Thoracic aorta (tissue), 2 donors: ENCODE measurements around the gene WDR11. TPM values are rescaled to one million over a fixed set of nuclear protein-coding genes. Genes with fewer than 3 reads are reported as not detected.
"Not testable (repeated sequence)": the region's sequence is repeated elsewhere in the genome, so short reads cannot be mapped to it uniquely, and the experiment has no call there.

Experiments
- ATAC-seq: fragments of 150-250 bp; one replicate; pipeline ENCODE4 v1.8.0; 2017; ENCODE audit warnings: low read depth; ENCODE audit not compliant: insufficient number of reproducible peaks, low FRiP score
- DNase-seq: peaks from one replicate; pipeline ENCODE4 v3.0.0-alpha.2; 2020; ENCODE audit warnings: low spot score
- H3K27ac ChIP-seq, 2 donors: fragments of 200-600 bp; sonication (generic); 1 replicate in 1 of 2; 2 replicates in 1 of 2; pipeline ENCODE4 v1.5.1; 2016; ENCODE audit warnings: mild to moderate bottlenecking in 2 of 2, moderate library complexity in 2 of 2
- H3K27me3 ChIP-seq: fragments of 200-600 bp; sonication (generic); replicated peaks from 2 replicates; pipeline ENCODE4 v1.6.0; 2016; ENCODE audit warnings: mild to moderate bottlenecking; ENCODE audit not compliant: insufficient read depth
- H3K36me3 ChIP-seq: fragments of 200-600 bp; sonication (generic); one replicate; pipeline ENCODE4 v1.5.1; 2016
- H3K4me1 ChIP-seq, 2 donors: fragments of 200-600 bp; sonication (generic); 1 replicate in 1 of 2; 2 replicates in 1 of 2; pipeline versions ENCODE4 v1.5.1 to v1.6.0; 2016; ENCODE audit warnings: low read depth in 2 of 2, mild to moderate bottlenecking in 1 of 2; ENCODE audit not compliant: control insufficient read depth in 1 of 2
- H3K4me3 ChIP-seq: fragments of 200-600 bp; sonication (generic); 2 replicates; pipeline ENCODE4 v1.5.1; 2016; ENCODE audit warnings: mild to moderate bottlenecking
- H3K9me3 ChIP-seq: fragments of 200-600 bp; sonication (generic); 2 replicates; pipeline ENCODE4 v1.5.1; 2016
- CTCF ChIP-seq: fragments of 200-600 bp; sonication (generic); IDR thresholded peaks from one replicate; pipeline ENCODE4 v1.5.1; 2019; ENCODE audit warnings: antibody characterized with exemption
- total RNA-seq, 2 donors: library from RNA; depleted of rRNA; stranded (reverse); fragments of >200 nt; gene quantifications; one replicate each; pipeline versions ENCODE4 v1.1.0 to v1.2.3, GENCODE V29; 2016

Gene WDR11
- total RNA-seq, 2 donors from 2014 or later: 51.3 to 95.8 TPM

- no peak for DNase-seq
- ATAC-seq: no peak
- no peak overlapping the region for H3K27ac ChIP-seq
These were observed 40.2 kb downstream of the WDR11 start for GRCh38 chr10:120891365-120891764.

GRCh38 chr10:120894556-120894955, 43.4 kb downstream of the WDR11 start:
- DNase-seq (no peak), ATAC-seq (no peak)
- Histone ChIP-seq H3K36me3 (peaks cover 24% of the 10 kb centered on the region), H3K4me3 (no peak overlapping the region), H3K27me3 (no peaks in the 10 kb centered on the region), H3K27ac (no peak overlapping the region), H3K4me1 (no peaks in the 10 kb centered on the region), H3K9me3 (no peaks in the 10 kb centered on the region)
- no peak for TF ChIP-seq CTCF

More at GRCh38 chr10:120891365-120891764, 40.2 kb downstream of the WDR11 start:
- Histone ChIP-seq H3K27me3 (no peaks in the 10 kb centered on the region), H3K4me1 (no peaks in the 10 kb centered on the region), H3K9me3 (no peaks in the 10 kb centered on the region), H3K36me3 (peaks cover 26% of the 10 kb centered on the region), H3K4me3 (no peak overlapping the region)
- TF ChIP-seq CTCF: no peak

GRCh38 chr10:120897343-120897742, 46.2 kb downstream of the WDR11 start:
- no peak for TF ChIP-seq CTCF
- peaks cover 28% of the 10 kb centered on the region for H3K36me3 ChIP-seq
- DNase-seq (no peak), ATAC-seq (no peak)
- H3K27ac ChIP-seq: no peak overlapping the region
- no peaks in the 10 kb centered on the region for H3K4me1 ChIP-seq
- H3K9me3 ChIP-seq: no peaks in the 10 kb centered on the region
- H3K4me3 ChIP-seq: no peak overlapping the region
- H3K27me3 ChIP-seq: no peaks in the 10 kb centered on the region

GRCh38 chr10:120905268-120905667, 54.1 kb downstream of the WDR11 start:
- Histone ChIP-seq H3K4me1 (no peaks in the 10 kb centered on the region), H3K36me3 (peaks cover 71% of the 10 kb centered on the region), H3K27me3 (no peaks in the 10 kb centered on the region), H3K9me3 (peaks cover under 1% of the 10 kb centered on the region), H3K4me3 (no peak overlapping the region), H3K27ac (no peak overlapping the region)
- no peak for ATAC-seq
- DNase-seq: no peak
- no peak for TF ChIP-seq CTCF

- peaks cover 19% of the 10 kb centered on the region for H3K9me3 ChIP-seq
- H3K27me3 ChIP-seq: no peaks in the 10 kb centered on the region
- H3K36me3 ChIP-seq: no peaks in the 10 kb centered on the region
- no peaks in the 10 kb centered on the region for H3K4me1 ChIP-seq
- H3K4me3 ChIP-seq: no peak overlapping the region
- no peak for TF ChIP-seq CTCF
- no peak overlapping the region for H3K27ac ChIP-seq
- DNase-seq (no peak), ATAC-seq (no peak)
These were observed 66.5 kb downstream of the WDR11 start for GRCh38 chr10:120917521-120918250.

GRCh38 chr10:120923886-120924285, 72.7 kb downstream of the WDR11 start:
- not testable (repeated sequence) for H3K36me3 ChIP-seq, H3K27ac ChIP-seq, DNase-seq, ATAC-seq, H3K27me3 ChIP-seq, H3K4me1 ChIP-seq, H3K4me3 ChIP-seq, H3K9me3 ChIP-seq
